HL-60/S4 treated with retinoic acid at 250 ng/mL for 4 days and 3 days (cell line): Measurements from ENCODE around the gene TRABD.

Experiments used
- in situ Hi-C: fragments of 300-500 bp; cut with MboI; formaldehyde crosslinking; loops from 2 replicates; pipeline ENCODE4 v1.7.0; 2022; ENCODE audit warnings: low sequenced_read_pairs

Gene TRABD

DNA sequence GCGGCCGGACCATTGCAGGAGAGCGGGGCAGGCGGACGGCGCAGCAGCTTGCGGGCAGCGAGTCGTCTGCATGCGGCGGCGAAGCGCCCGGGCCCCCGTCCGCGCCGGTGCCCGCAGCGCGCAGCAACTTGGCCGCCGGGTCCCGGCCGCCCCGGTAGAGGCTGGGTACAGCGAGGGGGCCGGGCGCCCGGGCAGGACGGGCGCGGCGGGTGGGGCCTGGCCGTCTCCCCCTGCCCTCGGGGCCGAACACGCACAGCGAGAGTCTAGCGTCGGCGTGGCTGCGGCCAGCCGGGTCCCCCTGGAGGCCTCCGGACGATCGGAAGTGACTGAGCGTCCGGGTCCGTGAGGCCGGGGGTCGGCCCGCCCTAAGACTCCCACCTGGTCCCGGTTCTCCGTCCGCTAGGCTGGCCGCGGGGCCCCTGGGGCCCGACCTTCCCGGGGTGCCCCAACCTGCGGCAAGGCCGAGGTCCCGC, 775 bp upstream of the TRABD start:
- in situ Hi-C loops = no loop called here

DNA sequence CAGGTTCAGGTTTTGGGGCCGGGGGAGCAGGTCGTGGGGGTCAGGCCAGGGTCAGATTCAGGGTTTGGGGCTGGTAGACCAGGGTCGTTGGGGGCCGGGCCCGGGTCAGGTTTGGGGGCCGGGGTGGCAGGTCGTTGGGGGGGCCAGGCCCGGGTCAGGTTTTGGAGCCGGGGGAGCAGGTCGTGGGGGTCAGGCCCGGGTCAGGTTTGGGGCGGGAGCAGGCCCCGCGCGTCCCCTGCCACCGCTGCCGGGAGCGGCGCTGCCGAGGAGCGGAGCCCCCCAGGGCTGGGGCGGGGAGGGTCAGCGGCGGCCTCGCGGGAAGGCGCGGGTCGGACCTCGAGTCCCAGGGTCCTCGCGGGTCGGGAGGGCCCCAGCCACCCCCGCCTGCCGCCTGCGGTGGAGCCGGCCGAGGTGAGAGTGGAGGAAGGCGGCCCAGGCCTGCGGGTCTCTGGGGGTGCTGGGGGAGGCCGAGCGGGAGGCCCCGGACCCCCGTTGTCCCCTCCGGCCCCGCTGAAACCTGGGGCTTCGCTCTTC, 535 bp downstream of the TRABD start:
- in situ Hi-C loops = no loop called here

DNA sequence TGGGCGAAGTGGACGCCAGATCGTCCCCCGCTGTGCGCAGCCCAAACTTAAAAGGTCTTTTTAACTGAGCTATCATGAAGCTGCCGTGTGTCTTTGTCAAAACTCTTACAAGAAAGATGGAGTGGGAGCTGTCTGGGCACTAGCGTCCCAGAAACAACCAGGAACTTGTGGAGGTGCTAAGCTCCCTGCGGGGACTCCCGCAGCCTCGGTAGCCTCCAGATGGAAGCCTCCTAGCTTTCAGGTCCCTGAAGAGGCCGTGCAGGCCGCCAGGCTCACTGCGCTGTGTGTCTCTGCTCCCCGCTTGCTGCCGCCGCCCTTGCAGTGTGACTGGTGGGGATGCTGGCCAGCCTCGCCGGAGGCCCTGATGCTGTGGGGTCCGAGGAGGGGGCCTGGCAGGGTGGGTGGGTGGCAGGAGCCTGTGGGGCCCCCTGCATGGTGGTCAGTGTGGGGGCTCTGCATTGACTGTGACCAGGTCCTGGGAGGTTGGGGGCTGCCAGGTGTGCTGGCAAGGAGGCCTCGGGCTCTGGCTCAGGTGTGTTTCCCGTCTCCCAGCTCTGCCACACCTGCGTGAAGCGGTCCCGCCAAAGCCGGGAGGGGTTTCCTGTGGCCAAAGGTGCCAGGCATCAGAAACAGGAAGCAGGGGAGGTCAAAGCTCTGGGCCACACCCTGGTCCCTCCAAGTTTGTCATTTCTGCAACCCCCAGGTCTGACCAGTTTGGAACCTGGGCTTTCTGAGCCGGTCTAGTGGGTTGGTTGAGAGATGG, 1.2 kb downstream of the TRABD start:
- in situ Hi-C loops = no loop called here

DNA sequence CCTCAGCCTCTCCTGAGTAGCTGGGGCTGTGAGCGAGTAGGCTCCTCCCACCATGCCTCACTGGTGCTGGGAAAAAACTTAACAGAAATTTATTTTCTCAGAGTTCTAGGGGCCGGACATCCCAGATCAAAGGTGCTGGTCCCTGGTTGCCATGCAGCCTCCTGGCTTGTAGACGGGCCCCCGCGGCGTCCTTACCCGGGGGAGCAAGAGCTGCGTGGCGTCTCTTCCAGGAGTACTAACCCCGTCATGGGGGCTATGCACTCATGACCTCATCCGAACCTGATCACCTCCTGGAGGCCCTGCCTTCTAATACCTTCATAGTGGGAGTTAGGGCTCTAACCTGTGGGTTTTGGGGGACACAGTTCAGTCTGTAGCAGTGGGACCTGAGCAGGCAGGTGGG, 2.6 kb downstream of the TRABD start:
- in situ Hi-C loops = no loop called here

DNA sequence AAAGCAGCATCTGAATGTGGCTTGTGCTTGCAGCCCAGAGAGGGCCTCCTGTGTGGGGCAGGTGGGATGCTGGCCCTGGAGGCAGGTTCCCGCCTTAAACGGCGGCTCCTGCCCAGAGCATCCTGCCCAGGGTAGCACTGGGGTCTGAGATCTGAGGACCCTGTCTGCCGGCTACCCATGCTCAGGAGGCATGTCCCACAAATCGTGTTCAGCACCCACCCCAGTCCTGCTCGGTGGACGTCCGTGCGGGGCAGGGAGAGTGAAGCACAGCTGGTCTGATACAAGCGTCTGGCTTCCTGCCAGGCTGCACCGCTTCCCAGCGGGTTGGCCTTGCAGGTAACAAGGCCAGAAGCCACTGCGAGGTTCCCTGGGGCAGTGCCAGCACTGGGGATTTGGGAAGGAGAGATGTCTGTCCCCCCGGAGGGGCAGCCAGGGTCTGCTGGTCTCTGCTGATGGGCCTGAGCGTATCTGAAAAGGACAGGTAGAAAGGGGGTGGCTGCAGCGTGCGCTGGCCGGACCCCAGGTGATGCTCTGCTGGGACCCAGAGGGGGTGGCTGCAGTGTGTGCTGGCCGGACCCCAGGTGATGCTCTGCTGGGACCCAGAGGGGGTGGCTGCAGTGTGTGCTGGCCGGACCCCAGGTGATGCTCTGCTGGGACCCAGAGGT, 3.6 kb downstream of the TRABD start:
- in situ Hi-C loops = no loop called here

DNA sequence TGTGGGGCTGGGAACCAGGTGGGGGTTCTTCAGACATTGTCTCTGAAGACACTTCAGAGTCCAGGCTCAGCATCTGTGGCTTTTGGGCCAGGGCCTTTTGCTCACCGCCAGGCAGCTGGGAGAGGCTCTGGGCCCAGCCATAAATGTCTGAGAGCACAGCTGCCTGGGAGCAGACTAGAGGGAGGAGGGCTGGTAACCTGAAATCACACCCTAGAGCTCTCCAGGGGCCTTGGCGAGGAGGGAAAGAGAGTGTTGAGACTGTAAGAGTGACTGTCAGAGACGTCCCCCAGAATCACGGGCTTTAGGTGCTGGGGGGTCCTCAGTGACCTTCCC, 4.1 kb downstream of the TRABD start:
- in situ Hi-C loops = no loop called here

DNA sequence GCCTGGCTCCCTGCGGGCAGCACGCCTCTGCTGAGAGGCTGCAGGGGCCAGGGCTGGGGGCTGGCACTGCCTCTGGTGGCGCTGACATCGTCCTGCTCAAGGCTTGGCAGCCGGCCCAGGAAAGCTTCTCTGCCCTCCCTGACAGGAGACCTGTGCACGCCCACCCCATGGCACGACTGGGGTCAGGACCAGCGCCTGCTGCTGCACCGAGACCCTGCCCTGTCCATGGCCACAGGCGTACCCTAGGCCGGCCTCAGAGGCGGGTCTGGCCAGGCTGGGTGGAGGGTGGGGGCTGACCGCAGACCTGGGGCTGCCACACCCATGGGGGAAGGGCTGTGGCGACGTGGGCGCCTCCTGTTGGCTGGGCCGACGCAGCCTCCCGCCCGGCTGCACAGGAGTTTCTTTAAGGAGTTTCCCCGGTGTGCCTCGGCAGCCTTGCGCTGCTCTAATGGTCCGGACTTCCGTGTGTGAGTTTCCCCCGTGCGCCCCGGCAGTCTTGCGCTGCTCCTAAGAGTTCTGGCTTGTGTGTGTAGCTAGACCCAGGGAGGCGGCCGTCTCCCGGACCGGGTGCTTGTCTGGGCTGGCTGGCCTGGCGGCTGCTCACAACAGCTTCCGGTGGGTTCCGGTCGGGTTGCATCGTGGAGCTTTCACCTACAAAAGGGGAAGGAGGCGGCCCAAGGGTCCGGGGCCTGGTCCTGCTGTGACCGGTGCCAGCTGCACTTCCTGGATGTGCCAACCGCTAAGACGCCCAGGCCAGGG, 4.6 kb downstream of the TRABD start:
- in situ Hi-C loops = no loop called here

DNA sequence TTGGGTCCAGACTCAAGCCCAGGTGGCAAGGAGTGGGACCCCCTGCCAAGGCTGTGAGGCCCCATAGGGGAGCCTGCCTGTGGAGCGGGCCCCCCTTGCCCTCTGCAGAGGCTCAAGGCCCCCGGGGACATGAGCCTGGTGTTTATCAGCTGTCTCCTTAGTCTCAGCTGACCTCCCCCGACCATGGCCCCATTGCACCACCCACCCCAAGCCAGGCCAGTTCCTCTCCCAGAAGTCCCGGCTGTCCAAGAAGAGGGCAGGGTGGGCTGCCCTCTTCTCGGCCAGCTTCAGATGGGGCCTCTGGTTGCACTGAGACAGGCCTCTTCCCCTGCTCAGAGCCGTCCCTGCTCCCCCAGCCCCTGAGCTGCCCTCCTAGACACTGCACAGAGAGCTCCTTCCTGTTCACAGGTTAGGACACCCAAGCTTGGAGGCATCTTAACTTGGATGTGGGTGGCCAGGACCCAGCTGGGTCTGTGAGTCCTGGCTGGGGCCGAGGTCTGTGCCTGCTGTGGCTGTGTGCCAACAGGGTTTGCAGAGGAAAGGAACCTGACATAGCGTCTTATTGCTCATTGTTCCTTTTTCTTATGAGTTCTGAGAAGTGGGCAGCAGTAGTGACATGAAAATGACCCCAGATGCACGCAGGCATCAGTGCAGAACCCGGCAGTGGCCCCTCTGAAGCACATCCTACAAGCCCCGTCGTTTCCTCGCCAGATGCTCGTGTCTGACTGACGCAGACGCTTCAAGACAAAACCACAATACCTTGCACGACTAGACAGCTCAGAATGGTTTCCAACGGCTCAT, 5.4 kb downstream of the TRABD start:
- in situ Hi-C loops = no loop called here

DNA sequence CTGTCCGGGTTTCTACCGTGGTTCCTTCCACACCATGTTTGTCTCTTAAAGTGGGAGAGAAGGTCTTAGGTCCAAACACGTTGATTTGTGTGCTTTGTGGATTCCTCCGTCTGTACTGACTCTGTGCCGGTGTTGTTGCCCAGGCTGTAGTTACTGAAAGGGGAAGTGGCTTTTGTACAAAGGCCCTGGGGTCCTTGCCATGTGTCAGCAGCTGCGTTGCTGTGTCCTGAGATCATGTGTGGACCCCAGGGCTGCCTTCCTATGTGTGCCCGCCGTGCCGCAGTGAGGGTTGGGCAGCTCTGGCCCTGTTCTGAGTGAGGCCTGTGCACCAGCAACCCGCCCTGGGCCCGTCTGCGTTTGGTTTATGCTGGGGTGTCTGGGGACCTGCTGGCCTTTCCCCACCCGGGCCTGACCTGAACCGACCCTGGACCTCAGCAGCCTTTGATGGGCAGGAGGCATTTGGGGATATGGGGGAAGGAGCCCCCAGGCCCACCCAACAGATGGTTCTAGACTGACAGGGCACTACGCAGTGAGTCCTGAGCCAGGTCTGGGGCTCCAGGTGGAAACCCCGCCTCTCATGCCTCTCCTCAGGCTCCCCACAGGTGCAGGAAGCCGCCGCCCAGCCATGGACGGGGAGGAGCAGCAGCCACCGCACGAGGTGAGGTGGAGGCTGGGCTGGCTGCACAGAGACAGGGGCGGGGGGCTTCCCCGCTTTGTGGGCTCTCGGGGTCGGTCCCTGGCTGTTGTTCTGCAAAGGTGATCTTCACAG, 6.9 kb downstream of the TRABD start:
- in situ Hi-C loops = no loop called here

DNA sequence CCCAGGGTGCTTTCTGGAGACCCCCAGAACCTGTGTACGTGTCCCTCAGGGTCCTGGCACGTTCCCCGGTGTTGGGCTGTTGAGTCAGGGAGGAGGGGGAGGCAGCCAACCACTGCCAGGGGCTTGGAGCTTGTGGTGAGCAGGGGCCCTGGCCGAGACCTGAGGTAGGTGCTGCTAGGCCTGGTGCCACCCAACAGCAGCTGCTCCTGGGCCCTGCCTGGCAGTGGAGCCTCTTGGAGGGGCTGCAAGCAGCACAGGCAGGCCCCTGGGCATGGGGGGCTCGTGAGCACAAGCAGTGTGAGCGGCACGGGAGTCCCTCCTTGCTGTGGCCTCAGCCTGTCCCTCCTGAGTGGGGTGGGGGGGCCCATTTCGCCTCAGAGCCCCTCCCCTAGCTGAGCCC, 7.9 kb downstream of the TRABD start:
- in situ Hi-C loops = no loop called here

DNA sequence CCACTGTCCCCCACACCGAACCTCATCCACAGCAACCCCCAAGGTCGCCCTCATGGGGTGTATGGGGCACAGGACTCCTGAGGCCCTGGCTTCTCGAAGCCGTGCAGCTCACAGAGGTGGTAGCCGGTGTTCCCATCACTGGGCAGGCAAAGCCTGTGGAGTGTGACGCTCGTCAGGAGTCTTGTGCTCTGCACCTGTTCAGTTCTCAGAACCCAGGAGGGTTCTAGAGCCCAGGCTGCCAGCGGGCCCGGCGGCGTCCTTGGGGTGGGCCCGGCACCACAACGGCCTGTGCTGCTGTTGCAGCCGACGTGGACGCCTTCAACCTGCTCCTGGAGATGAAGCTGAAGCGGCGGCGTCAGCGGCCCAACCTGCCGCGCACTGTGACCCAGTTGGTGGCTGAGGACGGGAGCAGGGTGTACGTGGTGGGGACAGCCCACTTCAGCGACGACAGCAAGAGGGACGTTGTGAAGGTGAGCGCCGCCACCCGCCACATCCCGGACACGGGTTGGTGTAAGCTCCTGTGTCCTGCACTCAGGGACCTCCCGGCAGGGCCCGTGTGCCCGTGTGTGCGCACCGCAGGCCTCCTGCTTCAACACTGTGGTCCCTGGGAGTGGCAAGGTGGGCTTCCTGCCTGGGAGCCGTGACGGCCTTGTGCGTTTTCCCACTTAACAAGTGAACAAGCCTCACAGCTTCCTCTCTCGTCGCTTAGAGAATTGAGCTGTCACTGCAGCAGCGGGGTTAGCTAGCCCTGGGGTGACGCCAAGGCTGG, 8.5 kb downstream of the TRABD start:
- in situ Hi-C loops = no loop called here

DNA sequence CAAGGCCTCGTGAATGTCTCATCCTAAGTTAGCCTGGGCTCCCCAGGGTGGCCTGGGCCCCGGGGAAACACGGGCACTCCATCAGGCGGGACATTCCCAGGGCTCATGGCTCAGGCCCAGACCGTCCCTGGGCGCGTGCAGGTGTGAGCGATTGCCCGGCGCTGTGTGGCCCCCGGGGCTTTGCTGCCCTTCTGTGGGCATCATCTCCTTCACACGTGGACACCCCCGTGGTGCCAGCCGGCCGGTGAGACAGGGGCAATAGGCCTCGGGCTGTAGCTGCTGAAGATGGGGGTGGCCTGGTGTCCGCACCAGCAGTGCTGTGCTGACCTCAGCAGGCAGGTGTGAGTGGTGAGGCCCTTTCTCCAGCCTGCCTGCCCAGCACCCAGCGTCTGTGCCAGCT, 10.5 kb downstream of the TRABD start:
- in situ Hi-C loops = no loop called here

DNA sequence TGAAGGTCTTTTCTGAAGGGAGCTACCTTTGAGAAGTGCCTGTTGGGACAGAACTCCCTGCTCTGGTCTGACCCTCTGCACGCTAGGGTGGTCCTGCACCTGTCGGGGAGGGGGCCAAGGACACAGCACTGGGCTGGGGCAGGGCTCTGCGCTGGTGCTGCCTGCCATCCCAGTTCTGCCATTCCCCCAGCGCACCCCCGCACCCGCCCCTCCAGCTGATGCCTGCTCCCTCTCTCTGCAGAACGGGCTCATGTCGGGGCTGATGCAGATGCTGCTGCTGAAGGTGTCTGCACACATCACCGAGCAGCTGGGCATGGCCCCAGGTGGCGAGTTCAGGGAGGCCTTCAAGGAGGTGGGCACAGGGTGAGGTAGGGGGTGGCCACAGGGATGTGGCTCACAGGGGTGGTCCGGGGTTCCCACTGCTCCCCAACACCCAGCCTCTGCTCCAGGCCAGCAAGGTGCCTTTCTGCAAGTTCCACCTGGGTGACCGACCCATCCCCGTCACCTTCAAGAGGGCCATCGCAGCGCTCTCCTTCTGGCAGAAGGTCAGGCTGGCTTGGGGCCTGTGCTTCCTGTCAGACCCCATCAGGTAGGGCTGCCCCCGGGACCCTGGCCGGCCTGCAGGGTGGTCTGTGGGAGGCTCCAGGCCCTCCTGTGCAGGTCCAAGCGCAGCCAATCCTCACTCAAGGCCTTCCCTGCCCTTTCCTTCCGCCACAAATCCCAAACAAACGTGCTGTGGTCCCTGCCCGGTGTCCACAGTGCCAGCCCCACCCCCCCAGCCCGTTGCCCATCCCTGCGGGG, 11.5 kb downstream of the TRABD start:
- in situ Hi-C loops = no loop called here

DNA sequence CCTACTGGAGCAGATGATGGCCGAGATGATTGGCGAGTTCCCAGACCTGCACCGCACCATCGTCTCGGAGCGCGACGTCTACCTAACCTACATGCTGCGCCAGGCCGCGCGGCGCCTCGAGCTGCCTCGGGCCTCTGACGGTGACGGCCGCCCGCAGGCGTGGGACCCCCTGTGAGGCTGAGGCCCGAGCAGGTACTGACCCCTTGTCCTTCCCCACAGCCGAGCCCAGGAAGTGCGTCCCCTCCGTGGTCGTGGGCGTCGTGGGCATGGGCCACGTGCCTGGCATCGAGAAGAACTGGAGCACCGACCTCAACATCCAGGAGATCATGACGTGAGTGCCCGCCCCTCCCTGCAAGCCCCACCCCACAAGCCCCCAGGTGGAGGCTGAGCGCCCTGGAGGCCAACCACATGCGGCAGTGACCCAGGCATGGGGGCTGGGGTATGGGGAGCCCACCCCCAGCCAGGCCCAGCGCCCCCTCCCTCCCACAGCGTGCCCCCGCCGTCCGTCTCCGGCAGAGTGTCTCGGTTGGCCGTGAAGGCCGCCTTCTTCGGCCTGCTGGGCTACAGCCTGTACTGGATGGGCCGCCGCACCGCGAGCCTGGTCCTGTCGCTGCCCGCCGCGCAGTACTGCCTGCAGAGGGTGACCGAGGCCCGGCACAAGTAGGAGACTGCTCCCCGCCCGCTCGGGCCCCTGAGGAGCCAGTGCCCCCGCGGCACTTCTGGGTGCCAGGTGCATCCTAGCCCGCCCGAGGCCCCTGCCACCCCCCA, 12.3 kb downstream of the TRABD start:
- in situ Hi-C loops = no loop called here

DNA sequence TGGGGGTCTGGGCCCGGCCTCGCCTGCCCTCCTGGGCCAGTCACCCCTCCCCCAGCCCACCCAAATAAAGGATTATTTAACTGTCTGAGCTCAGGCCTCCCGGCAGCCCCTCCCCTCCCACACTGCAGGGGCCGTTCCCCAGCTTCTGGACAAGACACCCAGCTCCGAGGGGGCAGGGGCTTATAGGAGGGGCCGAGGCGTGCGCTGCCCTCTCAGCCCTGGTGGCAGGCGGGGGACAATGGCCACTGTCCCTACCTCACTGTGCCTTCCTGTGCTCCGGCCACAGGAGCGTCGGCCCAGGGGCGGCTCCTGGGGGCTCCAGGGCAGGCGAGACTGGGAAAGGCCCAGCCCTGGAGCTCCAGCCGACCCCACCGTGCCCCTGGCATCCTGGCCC, 12.9 kb downstream of the TRABD start:
- in situ Hi-C loops = no loop called here

DNA sequence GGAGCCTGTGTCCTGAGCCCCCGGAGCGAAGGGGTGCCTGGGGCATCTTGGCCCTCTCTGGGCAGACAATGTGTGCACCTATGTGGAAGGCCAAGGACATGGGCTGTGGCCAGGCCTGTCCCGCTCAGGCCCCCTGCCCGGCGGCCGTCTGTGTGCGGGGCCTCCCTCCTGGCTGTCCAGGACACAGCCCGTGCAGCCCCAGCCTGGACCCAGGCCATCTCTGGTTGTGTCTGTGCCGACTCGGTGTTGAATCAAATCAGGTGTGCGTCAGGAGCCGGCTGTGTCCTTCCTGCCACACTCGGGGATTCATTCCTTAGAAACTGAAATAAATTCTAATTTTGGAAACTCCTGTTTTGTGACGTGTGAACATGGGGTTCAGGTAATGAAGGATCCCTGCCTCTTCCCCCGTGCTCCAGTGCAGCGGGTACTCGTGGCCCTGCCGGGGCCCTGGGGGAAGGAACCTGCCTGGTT, 13.6 kb downstream of the TRABD start:
- in situ Hi-C loops = no loop called here

DNA sequence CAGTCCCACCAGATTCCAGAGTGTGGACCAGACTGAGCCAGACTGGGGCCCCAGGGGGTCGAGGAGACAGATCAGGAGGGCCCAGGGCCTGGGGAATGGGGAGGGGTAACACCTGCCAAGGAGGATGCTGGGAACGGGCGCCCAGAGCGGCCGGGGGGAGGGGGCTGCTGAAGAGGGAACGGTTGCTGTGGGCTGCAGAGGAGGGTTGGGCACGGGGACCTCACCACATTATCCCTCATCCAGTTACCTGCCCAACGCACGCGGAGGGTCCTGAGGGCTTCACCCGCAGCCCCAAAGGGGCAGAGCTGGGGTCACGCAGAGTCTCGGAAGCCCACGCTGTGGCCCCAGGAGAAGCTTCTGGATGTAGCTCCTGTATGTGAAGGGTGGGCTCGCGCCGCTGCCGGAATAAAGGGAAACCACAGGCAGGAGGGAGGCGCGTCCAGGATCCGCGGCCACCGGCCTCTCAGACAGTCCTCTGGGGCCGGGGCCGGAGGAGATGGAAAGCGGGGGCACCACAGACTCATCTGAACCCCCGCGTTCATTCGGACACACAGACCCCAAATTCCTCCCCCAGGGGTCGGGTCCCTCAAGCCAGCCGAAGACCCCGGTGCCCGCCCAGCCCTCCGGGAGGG, 14.2 kb downstream of the TRABD start:
- in situ Hi-C loops = no loop called here
